GM23338 (cell line): ENCODE results near the gene VEGFA. TPM values are rescaled to one million over a fixed set of nuclear protein-coding genes. Genes with fewer than 3 reads are reported as not detected.

ENCODE experiments used
- ATAC-seq: fragments of 200-7000 bp; cut with Tn5 transposase; 3 replicates; pipeline ENCODE4 v1.9.1; 2020
- DNase-seq: peaks from one replicate; pipeline ENCODE4 v3.0.0-alpha.2; 2015; ENCODE audit warnings: low spot score
- H2AFZ ChIP-seq: fragments of 200-600 bp; sonication (generic); 2 replicates; pipeline ENCODE4 v1.8.0; 2016; ENCODE audit warnings: antibody characterized with exemption, mild to moderate bottlenecking, moderate library complexity
- H3F3A ChIP-seq: fragments of 200-600 bp; sonication (generic); replicated peaks from 2 replicates; pipeline ENCODE4 v1.8.0; 2017; ENCODE audit warnings: antibody characterized with exemption, mixed run types, low read depth
- H3K27ac ChIP-seq: fragments of 200-600 bp; sonication (generic); 2 replicates; pipeline ENCODE4 v1.6.1; 2016; ENCODE audit warnings: low read depth
- H3K27me3 ChIP-seq: fragments of 200-600 bp; sonication (generic); 2 replicates; pipeline ENCODE4 v1.8.0; 2016; ENCODE audit warnings: mild to moderate bottlenecking, mixed run types, moderate library complexity; ENCODE audit not compliant: insufficient read depth
- H3K36me3 ChIP-seq: fragments of 200-600 bp; sonication (generic); 2 replicates; pipeline ENCODE4 v1.8.0; 2016; ENCODE audit warnings: mild to moderate bottlenecking; ENCODE audit not compliant: insufficient read depth
- H3K4me1 ChIP-seq: fragments of 200-600 bp; sonication (generic); 2 replicates; pipeline ENCODE4 v1.8.0; 2016; ENCODE audit warnings: mild to moderate bottlenecking, moderate library complexity; ENCODE audit not compliant: insufficient read depth
- H3K4me2 ChIP-seq: fragments of 200-600 bp; sonication (generic); 2 replicates; pipeline ENCODE4 v1.7.1; 2017; ENCODE audit warnings: mixed run types
- H3K4me3 ChIP-seq: fragments of 200-600 bp; sonication (generic); 2 replicates; pipeline ENCODE4 v1.6.1; 2016; ENCODE audit warnings: mixed run types
- H3K79me2 ChIP-seq: fragments of 200-600 bp; sonication (generic); replicated peaks from 2 replicates; pipeline ENCODE4 v1.8.0; 2017; ENCODE audit warnings: mild to moderate bottlenecking; ENCODE audit not compliant: insufficient read depth
- H3K9me2 ChIP-seq: fragments of 200-600 bp; sonication (generic); 2 replicates; pipeline ENCODE4 v1.8.0; 2017; ENCODE audit not compliant: insufficient read depth
- H4K20me1 ChIP-seq: fragments of 200-600 bp; sonication (generic); replicated peaks from 2 replicates; pipeline ENCODE4 v1.8.0; 2017; ENCODE audit warnings: mild to moderate bottlenecking; ENCODE audit not compliant: insufficient read depth
- H3K27ac Mint-ChIP-seq: 2 replicates; pipeline ENCODE4 v1.8.0; 2020; ENCODE audit warnings: inconsistent platforms, mild to moderate bottlenecking, moderate library complexity, mixed read lengths
- H3K27me3 Mint-ChIP-seq: 3 replicates; pipeline ENCODE4 v1.8.0; 2022; ENCODE audit warnings: low read depth, mild to moderate bottlenecking, moderate library complexity, mixed read lengths, inconsistent platforms; ENCODE audit not compliant: insufficient read depth, poor library complexity
- H3K36me3 Mint-ChIP-seq: 3 replicates; pipeline ENCODE4 v1.8.0; 2021; ENCODE audit warnings: low read depth, mild to moderate bottlenecking, inconsistent platforms, moderate library complexity, mixed read lengths
- H3K4me1 Mint-ChIP-seq: 3 replicates; pipeline ENCODE4 v1.8.0; 2020; ENCODE audit warnings: mild to moderate bottlenecking, inconsistent platforms, mixed read lengths
- H3K4me3 Mint-ChIP-seq: 3 replicates; pipeline ENCODE4 v1.8.0; 2021; ENCODE audit warnings: moderate library complexity, mild to moderate bottlenecking, inconsistent platforms, mixed read lengths
- H3K9me3 Mint-ChIP-seq: 3 replicates; pipeline ENCODE4 v1.8.0; 2020; ENCODE audit warnings: moderate library complexity, mild to moderate bottlenecking, inconsistent platforms, mixed read lengths
- CREB1 ChIP-seq: fragments of 250-450 bp; sonication (Bioruptor Pico); IDR thresholded peaks from 2 replicates; pipeline ENCODE4 v1.5.0; 2020; ENCODE audit warnings: low read depth, mild to moderate bottlenecking, moderate library complexity
- CTCF ChIP-seq, 2 experiments: fragments of 200-600 bp in 1 of 2; sonication (generic) in 1 of 2; conservative IDR thresholded peaks; 2 replicates each; pipeline versions ENCODE4 v1.5.1 to v1.6.1; 2016 to 2017; ENCODE audit warnings: antibody characterized with exemption in 2 of 2, low read depth in 2 of 2, mild to moderate bottlenecking in 2 of 2, moderate library complexity in 1 of 2
- ETS1 ChIP-seq: IDR thresholded peaks from 2 replicates; pipeline ENCODE4 v1.6.1; 2016; ENCODE audit warnings: antibody characterized with exemption
- EZH2 ChIP-seq: fragments of 200-600 bp; sonication (generic); IDR thresholded peaks from one replicate; pipeline ENCODE4 v1.8.0; 2017; ENCODE audit warnings: antibody characterized with exemption, mild to moderate bottlenecking, low read depth; ENCODE audit not compliant: unreplicated experiment
- JUNB ChIP-seq: IDR thresholded peaks from one replicate; pipeline ENCODE4 v1.6.1; 2016; ENCODE audit warnings: antibody characterized with exemption; ENCODE audit not compliant: unreplicated experiment
- NANOG ChIP-seq: IDR thresholded peaks from 2 replicates; pipeline ENCODE4 v1.6.1; 2016; ENCODE audit warnings: antibody characterized with exemption, borderline replicate concordance
- POLR2AphosphoS5 ChIP-seq: IDR thresholded peaks from 2 replicates; pipeline ENCODE4 v1.6.1; 2016; ENCODE audit warnings: antibody characterized with exemption, low read depth
- STAT1 ChIP-seq: IDR thresholded peaks from one replicate; pipeline ENCODE4 v1.6.1; 2016; ENCODE audit warnings: antibody characterized with exemption; ENCODE audit not compliant: unreplicated experiment
- ZNF114 ChIP-seq: fragments of 250-450 bp; sonication (Bioruptor Pico); IDR thresholded peaks from 2 replicates; pipeline ENCODE4 v1.5.0; 2020; ENCODE audit warnings: mild to moderate bottlenecking, moderate library complexity
- ZNF331 ChIP-seq: fragments of 250-450 bp; sonication (Bioruptor Pico); IDR thresholded peaks from 2 replicates; pipeline ENCODE4 v1.5.0; 2020; ENCODE audit warnings: low read depth, mild to moderate bottlenecking, moderate library complexity
- polyA plus RNA-seq: library from polyadenylated mRNA; unstranded; fragments of >200 nt; fragmentation: Nextera tagmentation; extraction: Ambion mirVana; gene quantifications from 2 replicates; pipeline ENCODE4 v1.2.1, GENCODE V29; 2016
- total RNA-seq: library from RNA; depleted of rRNA; stranded (reverse); fragments of >200 nt; shearing (Covaris generic); gene quantifications from 2 replicates; pipeline ENCODE4 v1.2.3, GENCODE V29; 2014
- TF ChIP-seq, protein P1 (sequence below): IDR thresholded peaks from one replicate; pipeline ENCODE4 v1.6.1; 2018; ENCODE audit warnings: antibody characterized with exemption; ENCODE audit not compliant: unreplicated experiment

VEGFA gene
- total and polyA plus RNA-seq, 2 experiments from 2014 or later = 10.9 to 61.1 TPM

DNA sequence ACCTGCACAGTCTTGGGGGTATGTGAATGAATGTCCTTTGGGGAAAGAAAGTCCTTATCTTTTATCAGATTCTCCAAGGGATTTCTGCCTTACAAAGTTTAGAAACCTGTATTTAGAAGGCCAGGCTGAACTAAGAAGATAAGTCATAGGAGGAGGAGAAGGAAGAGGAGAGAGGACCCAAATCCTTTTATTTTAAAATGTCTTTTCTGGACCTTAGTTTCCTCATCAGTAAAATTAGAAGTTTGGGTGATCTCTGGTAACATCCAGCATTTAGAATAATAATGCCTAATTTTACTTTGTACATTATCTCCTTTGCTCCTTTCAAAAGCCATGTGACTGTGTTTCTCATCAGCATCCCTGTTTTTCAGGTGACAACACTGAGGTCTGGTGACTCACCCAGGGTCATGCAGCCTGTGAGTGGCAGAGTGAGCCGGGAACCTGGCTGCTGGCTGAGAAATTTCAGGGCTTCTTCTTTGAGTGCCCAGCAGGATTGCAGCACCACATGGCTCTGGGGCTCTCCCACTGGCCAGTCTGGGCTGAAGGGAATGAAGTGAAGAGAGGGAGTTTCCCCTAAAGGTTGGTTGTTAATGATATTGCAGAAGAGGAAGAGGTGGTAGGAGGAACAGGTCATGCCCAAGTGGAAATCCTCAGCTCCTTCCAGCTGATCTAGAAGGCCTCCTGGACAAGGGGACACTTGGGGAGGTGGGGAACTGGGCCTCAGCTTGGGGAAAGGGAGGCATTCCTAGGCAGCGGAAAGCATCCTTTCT, 34.0 kb downstream of the VEGFA start (continued):
- TF ChIP-seq, protein P1, sequence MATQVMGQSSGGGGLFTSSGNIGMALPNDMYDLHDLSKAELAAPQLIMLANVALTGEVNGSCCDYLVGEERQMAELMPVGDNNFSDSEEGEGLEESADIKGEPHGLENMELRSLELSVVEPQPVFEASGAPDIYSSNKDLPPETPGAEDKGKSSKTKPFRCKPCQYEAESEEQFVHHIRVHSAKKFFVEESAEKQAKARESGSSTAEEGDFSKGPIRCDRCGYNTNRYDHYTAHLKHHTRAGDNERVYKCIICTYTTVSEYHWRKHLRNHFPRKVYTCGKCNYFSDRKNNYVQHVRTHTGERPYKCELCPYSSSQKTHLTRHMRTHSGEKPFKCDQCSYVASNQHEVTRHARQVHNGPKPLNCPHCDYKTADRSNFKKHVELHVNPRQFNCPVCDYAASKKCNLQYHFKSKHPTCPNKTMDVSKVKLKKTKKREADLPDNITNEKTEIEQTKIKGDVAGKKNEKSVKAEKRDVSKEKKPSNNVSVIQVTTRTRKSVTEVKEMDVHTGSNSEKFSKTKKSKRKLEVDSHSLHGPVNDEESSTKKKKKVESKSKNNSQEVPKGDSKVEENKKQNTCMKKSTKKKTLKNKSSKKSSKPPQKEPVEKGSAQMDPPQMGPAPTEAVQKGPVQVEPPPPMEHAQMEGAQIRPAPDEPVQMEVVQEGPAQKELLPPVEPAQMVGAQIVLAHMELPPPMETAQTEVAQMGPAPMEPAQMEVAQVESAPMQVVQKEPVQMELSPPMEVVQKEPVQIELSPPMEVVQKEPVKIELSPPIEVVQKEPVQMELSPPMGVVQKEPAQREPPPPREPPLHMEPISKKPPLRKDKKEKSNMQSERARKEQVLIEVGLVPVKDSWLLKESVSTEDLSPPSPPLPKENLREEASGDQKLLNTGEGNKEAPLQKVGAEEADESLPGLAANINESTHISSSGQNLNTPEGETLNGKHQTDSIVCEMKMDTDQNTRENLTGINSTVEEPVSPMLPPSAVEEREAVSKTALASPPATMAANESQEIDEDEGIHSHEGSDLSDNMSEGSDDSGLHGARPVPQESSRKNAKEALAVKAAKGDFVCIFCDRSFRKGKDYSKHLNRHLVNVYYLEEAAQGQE = no peak
- TF ChIP-seq ETS1 (no peak), NANOG (no peak), STAT1 (no peak), EZH2 (no peak), POLR2AphosphoS5 (no peak), CREB1 (CRISPR knock-in tag) (no peak), ZNF331 (CRISPR knock-in tag) (no peak), CTCF (conservative IDR thresholded peaks at IDR 0.05; ENCODE audit: low read depth in 2 of 2) (no peak), JUNB (no peak)

DNA sequence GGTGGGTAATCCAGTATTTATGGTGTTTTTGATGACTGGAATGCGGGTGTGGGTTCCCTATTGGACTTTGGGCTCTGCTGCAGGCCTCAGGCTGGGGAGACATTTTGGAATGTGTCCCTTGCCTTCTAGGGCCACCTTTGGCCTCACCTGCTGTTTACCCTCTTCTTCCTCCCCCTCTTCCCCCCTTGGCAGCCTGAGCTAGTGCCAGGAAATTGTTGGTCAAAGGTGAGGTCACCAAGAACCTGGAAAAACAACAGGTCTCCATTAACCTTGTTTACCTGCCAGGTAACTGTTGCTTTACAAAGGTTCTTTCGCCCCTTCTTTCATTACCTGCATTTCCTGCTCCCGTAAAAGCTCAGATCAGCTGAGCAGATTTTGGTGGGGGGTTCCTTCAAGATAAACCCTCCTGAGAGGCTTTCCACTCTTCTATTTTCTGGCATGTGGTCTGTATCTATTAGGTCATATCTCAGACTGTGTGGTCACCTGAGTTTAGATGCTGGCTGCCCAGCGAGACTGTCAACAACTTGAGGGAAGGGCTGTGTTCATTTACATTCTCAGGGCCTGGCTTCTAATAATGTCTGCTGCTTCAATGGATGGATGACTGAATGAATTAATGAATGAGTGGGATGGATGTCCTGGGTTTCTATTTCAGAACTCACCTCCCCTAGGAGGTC, 34.7 kb downstream of the VEGFA start:
- Mint-ChIP-seq H3K4me3 (no peak overlapping the region), H3K27ac (no peak overlapping the region), H3K27me3 (peaks cover 7% of the 10 kb centered on the region), H3K4me1 (peaks cover 2% of the 10 kb centered on the region; the same call in 2 of the 3 replicates), H3K36me3 (no peaks in the 10 kb centered on the region), H3K9me3 (no peaks in the 10 kb centered on the region)
- ATAC-seq = no peak
- Histone ChIP-seq H3K36me3 (no peaks in the 10 kb centered on the region), H3K27ac (no peak overlapping the region), H3F3A (no peaks in the 10 kb centered on the region), H4K20me1 (no peaks in the 10 kb centered on the region), H3K4me1 (no peaks in the 10 kb centered on the region), H2AFZ (peak overlapping the region; percentile 52; the same call in 1 of the 2 replicates), H3K4me3 (no peak overlapping the region), H3K27me3 (no peaks in the 10 kb centered on the region), H3K79me2 (no peaks in the 10 kb centered on the region), H3K9me2 (no peaks in the 10 kb centered on the region), H3K4me2 (no peak overlapping the region)
- DNase-seq = no peak
- no peak for TF ChIP-seq STAT1
- TF ChIP-seq ETS1 = no peak
- TF ChIP-seq ZNF114 (CRISPR knock-in tag) = no peak
- TF ChIP-seq JUNB = no peak
- TF ChIP-seq CTCF (conservative IDR thresholded peaks at IDR 0.05; ENCODE audit: low read depth in 2 of 2) = no peak
- TF ChIP-seq NANOG = no peak
- no peak for TF ChIP-seq ZNF331 (CRISPR knock-in tag)
- no peak for TF ChIP-seq EZH2
